CD14-positive monocyte (primary cell): ENCODE measurements around the gene POLRMT. TPM values are rescaled to one million over a fixed set of nuclear protein-coding genes. Genes with fewer than 3 reads are reported as not detected.

Source experiments
- DNase-seq, 3 donors: peaks; one replicate each; pipeline ENCODE4 v3.0.0-alpha.2; 2011 to 2022
- H2AFZ ChIP-seq: 2 replicates; pipeline ENCODE4 v1.6.0; 2012; ENCODE audit warnings: mild to moderate bottlenecking, low read depth, low read length, inconsistent platforms; ENCODE audit not compliant: insufficient read depth, poor library complexity, severe bottlenecking
- H3K27ac ChIP-seq, 2 donors: 1 replicate in 1 of 2; 2 replicates in 1 of 2; pipeline ENCODE4 v1.5.1; 2012 to 2013; ENCODE audit warnings: low read length in 2 of 2, control low read depth in 1 of 2, inconsistent platforms in 1 of 2, low read depth in 1 of 2, mild to moderate bottlenecking in 1 of 2
- H3K27me3 ChIP-seq, 2 donors: one replicate each; pipeline versions ENCODE4 v1.6.0 to v1.6.1; 2011 to 2013; ENCODE audit warnings: low read length in 2 of 2; ENCODE audit not compliant: control insufficient read depth in 2 of 2, insufficient read depth in 2 of 2
- H3K36me3 ChIP-seq, 2 donors: replicated peaks in 1 of 2; 1 replicate in 1 of 2; 2 replicates in 1 of 2; pipeline versions ENCODE4 v1.5.1 to v1.6.1; 2012 to 2013; ENCODE audit warnings: low read length in 2 of 2, control low read depth in 1 of 2, inconsistent platforms in 1 of 2, mild to moderate bottlenecking in 1 of 2; ENCODE audit not compliant: insufficient read depth in 2 of 2, control insufficient read depth in 1 of 2
- H3K4me1 ChIP-seq, 2 donors: 1 replicate in 1 of 2; 2 replicates in 1 of 2; pipeline versions ENCODE4 v1.5.1 to v1.6.1; 2012 to 2013; ENCODE audit warnings: low read length in 2 of 2, control low read depth in 1 of 2, inconsistent platforms in 1 of 2, mild to moderate bottlenecking in 1 of 2, moderate library complexity in 1 of 2; ENCODE audit not compliant: insufficient read depth in 2 of 2, control insufficient read depth in 1 of 2
- H3K4me2 ChIP-seq: replicated peaks from 2 replicates; pipeline ENCODE3; 2012; ENCODE audit warnings: low read length, moderate library complexity, mild to moderate bottlenecking; ENCODE audit not compliant: poor library complexity, severe bottlenecking; ENCODE audit errors: extremely low read depth
- H3K4me3 ChIP-seq, 3 experiments: fragments of 200-600 bp in 1 of 3; sonication (generic) in 1 of 3; replicated peaks in 1 of 3; 1 replicate in 2 of 3; 2 replicates in 1 of 3; pipeline ENCODE4 v1.5.1; 2011 to 2013; ENCODE audit warnings: low read length in 3 of 3, mild to moderate bottlenecking in 3 of 3, control low read depth in 2 of 3, low read depth in 2 of 3, inconsistent platforms in 1 of 3, moderate library complexity in 1 of 3
- H3K79me2 ChIP-seq: 2 replicates; pipeline ENCODE4 v1.6.0; 2012; ENCODE audit warnings: mild to moderate bottlenecking, control low read depth, inconsistent platforms, low read length, moderate library complexity; ENCODE audit not compliant: insufficient read depth
- H3K9ac ChIP-seq: 2 replicates; pipeline ENCODE4 v1.6.0; 2017; ENCODE audit warnings: low read length, mild to moderate bottlenecking; ENCODE audit not compliant: insufficient read depth, poor library complexity, severe bottlenecking
- H3K9me3 ChIP-seq, 2 donors: replicated peaks in 1 of 2; 1 replicate in 1 of 2; 2 replicates in 1 of 2; pipeline versions ENCODE4 v1.5.1 to v1.6.1; 2012 to 2013; ENCODE audit warnings: low read length in 2 of 2, control low read depth in 1 of 2; ENCODE audit not compliant: control insufficient read depth in 1 of 2, insufficient read depth in 1 of 2
- H4K20me1 ChIP-seq: 2 replicates; pipeline ENCODE4 v1.6.0; 2012; ENCODE audit warnings: mild to moderate bottlenecking, low read length, control low read depth, moderate library complexity; ENCODE audit not compliant: insufficient read depth
- H3K27ac Mint-ChIP-seq, 7 donors: one replicate each; pipeline ENCODE4 v1.8.0; 2020; ENCODE audit warnings: mild to moderate bottlenecking in 7 of 7, mixed read lengths in 7 of 7, moderate library complexity in 6 of 7, inconsistent platforms in 2 of 7
- H3K27me3 Mint-ChIP-seq, 3 donors: one replicate each; pipeline ENCODE4 v1.8.0; 2021 to 2022; ENCODE audit warnings: low read depth in 3 of 3, mild to moderate bottlenecking in 3 of 3, mixed read lengths in 3 of 3, moderate library complexity in 3 of 3, inconsistent platforms in 1 of 3
- H3K36me3 Mint-ChIP-seq, 2 donors: one replicate each; pipeline ENCODE4 v1.8.0; 2020; ENCODE audit warnings: mixed read lengths in 2 of 2, inconsistent platforms in 1 of 2, mild to moderate bottlenecking in 1 of 2
- H3K4me1 Mint-ChIP-seq: one replicate; pipeline ENCODE4 v1.8.0; 2020; ENCODE audit warnings: mild to moderate bottlenecking, mixed read lengths
- H3K4me3 Mint-ChIP-seq, 2 donors: one replicate each; pipeline ENCODE4 v1.8.0; 2020; ENCODE audit warnings: mild to moderate bottlenecking in 2 of 2, mixed read lengths in 2 of 2, moderate library complexity in 1 of 2
- H3K9me3 Mint-ChIP-seq, 7 donors: one replicate each; pipeline ENCODE4 v1.8.0; 2020 to 2022; ENCODE audit warnings: mixed read lengths in 7 of 7, mild to moderate bottlenecking in 6 of 7, moderate library complexity in 6 of 7, inconsistent platforms in 2 of 7
- WGBS: methylation state at CpG from one replicate; pipeline ENCODE4 v1.1.5; 2013; ENCODE audit warnings: missing lambda C conversion rate; ENCODE audit not compliant: insufficient coverage; 5-methylcytosine and 5-hydroxymethylcytosine counted together
- intact Hi-C, 2 donors: fragments of 100-400 bp; cut with micrococcal nuclease; formaldehyde crosslinking; loops; one replicate each; pipeline versions ENCODE4 v1.15.0 to v1.15.1; 2023
- polyA plus RNA-seq, 3 donors: library from polyadenylated mRNA; depleted of rRNA in 1 of 3; unstranded in 2 of 3; stranded (reverse) in 1 of 3; fragments of 300-500 nt in 2 of 3; fragments of >200 nt in 1 of 3; fragmentation: Illumina TruSeq in 2 of 3; gene quantifications; 1 replicate in 2 of 3; 2 replicates in 1 of 3; pipeline ENCODE4 v1.2.3, GENCODE V29; 2012 to 2021
- TF ChIP-seq, protein P1 (sequence below): fragments of 200-600 bp; IDR thresholded peaks from one replicate; pipeline ENCODE4 v1.8.0; 2022; ENCODE audit warnings: antibody characterized with exemption, mild to moderate bottlenecking

POLRMT gene
- polyA plus RNA-seq, 3 donors: 16.2 to 40.5 (median 17.6) TPM

DNA sequence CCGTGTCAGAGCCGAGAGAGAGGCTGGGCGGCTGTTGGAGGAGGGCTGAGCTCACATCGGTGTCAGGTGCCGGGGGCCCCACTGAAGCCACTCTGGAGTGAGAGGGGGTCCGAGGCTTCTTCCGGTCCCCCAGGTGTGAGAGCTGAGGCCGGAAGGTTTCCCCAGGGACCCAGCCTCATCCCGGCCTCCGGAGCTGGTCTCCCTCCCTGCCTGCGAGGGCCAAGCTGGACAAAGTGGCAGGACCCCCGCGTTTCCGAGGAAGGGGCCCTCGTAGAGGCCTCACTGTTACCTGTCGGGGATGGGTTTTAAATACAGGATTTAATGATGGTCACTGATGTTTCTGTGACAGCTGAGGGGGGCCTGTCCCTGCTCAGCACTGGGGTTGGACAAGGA, 37.1 kb downstream of the POLRMT start:
- Histone ChIP-seq H3K4me3 (no peak overlapping the region), H3K9me3 (peaks cover 3 to 8% of the 10 kb centered on the region in 2 donors), H3K36me3 (no peaks in the 10 kb centered on the region), H3K27ac (no peak overlapping the region), H3K4me1 (no peaks in the 10 kb centered on the region), H3K4me2 (no peak overlapping the region), H3K27me3 (peaks cover 3 to 17% of the 10 kb centered on the region in 2 donors), H2AFZ (no peak overlapping the region), H4K20me1 (no peaks in the 10 kb centered on the region), H3K79me2 (no peaks in the 10 kb centered on the region), H3K9ac (no peak overlapping the region)
- no peaks in the 10 kb centered on the region for H3K4me1 Mint-ChIP-seq
- 84% methylated on average over 11 of the region's 16 CpGs for WGBS
- DNase-seq: no peak
- H3K4me3 Mint-ChIP-seq: no peak overlapping the region
- peaks cover 29 to 46% (median 43%) of the 10 kb centered on the region in 3 donors for H3K27me3 Mint-ChIP-seq
- TF ChIP-seq, protein P1, sequence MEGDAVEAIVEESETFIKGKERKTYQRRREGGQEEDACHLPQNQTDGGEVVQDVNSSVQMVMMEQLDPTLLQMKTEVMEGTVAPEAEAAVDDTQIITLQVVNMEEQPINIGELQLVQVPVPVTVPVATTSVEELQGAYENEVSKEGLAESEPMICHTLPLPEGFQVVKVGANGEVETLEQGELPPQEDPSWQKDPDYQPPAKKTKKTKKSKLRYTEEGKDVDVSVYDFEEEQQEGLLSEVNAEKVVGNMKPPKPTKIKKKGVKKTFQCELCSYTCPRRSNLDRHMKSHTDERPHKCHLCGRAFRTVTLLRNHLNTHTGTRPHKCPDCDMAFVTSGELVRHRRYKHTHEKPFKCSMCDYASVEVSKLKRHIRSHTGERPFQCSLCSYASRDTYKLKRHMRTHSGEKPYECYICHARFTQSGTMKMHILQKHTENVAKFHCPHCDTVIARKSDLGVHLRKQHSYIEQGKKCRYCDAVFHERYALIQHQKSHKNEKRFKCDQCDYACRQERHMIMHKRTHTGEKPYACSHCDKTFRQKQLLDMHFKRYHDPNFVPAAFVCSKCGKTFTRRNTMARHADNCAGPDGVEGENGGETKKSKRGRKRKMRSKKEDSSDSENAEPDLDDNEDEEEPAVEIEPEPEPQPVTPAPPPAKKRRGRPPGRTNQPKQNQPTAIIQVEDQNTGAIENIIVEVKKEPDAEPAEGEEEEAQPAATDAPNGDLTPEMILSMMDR: no peak
- no peak overlapping the region for H3K27ac Mint-ChIP-seq
- peaks cover 0 to 17% (median 6%) of the 10 kb centered on the region in 7 donors for H3K9me3 Mint-ChIP-seq
- no peaks in the 10 kb centered on the region for H3K36me3 Mint-ChIP-seq
- intact Hi-C loops: no loop called here

DNA sequence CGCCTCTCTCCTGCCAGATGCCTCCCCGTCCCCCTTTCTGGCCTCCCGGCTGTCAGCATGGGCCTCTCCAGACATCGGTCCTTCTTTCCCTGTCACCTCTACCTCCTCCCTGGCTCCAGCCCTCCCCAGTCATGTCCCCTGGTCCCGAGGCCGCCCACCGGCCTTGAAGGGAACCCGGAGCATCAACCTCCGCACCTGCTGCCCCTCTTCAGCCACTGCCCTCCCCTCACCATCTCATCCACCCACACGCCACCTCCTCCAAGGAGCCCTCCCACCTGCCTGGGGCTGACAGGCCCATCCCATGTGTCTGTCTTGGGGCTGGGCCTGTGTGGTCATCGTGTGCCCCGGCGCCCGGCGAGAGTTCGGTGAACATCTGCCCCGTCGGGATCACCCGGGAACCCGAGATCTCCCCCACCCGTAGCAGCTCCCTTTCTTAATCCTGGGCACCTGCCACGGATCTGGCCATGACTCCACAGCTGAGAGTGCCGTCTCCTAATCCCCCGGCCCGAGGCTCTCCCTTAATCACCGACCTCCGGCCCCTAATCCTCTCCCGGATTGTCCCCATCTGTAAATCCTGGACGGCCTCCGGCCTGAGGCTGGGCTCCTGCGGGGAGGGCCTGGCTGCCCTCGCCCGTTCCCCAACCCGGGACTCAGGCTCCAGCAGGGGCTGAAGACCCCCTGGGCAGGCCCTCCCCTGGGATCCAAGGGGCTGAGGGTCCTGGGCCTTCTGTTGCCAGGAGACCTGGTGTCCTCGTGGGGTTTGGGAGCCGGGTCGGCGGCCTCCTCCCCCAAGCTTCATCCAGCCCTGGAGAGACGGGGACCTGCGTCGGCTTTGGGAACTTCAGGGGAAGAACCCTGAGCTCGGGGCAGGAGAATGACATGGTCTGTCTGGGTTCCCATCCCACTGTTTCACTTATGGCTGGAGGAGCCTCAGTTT, 37.7 kb downstream of the POLRMT start:
- no peak for DNase-seq
- peak overlapping the region in 1 of 7 donors; percentile 35 for H3K27ac Mint-ChIP-seq
- H3K79me2 ChIP-seq: no peaks in the 10 kb centered on the region
- H3K36me3 Mint-ChIP-seq: no peaks in the 10 kb centered on the region
- peaks cover 5 to 6% of the 10 kb centered on the region in 2 donors for H3K9me3 ChIP-seq
- H3K4me3 ChIP-seq: no peak overlapping the region
- peaks cover 5 to 24% of the 10 kb centered on the region in 2 donors for H3K27me3 ChIP-seq
- no peak overlapping the region for H3K27ac ChIP-seq
- no peaks in the 10 kb centered on the region for H3K4me1 ChIP-seq
- H3K9ac ChIP-seq: no peak overlapping the region
- no peaks in the 10 kb centered on the region for H3K4me1 Mint-ChIP-seq
- H4K20me1 ChIP-seq: no peaks in the 10 kb centered on the region
- intact Hi-C loops: no loop called here
- H3K36me3 ChIP-seq: no peaks in the 10 kb centered on the region
- TF ChIP-seq, protein P1: no peak
- H3K27me3 Mint-ChIP-seq: peaks cover 28 to 52% (median 47%) of the 10 kb centered on the region in 3 donors
- no peak overlapping the region for H2AFZ ChIP-seq
- WGBS: 85% methylated on average over 39 of the region's 42 CpGs
- H3K4me3 Mint-ChIP-seq: no peak overlapping the region
- no peak overlapping the region for H3K4me2 ChIP-seq
- H3K9me3 Mint-ChIP-seq: peaks cover 0 to 18% (median 6%) of the 10 kb centered on the region in 7 donors
